ENCODE data around the gene GALNS. TPM values are rescaled to one million over a fixed set of nuclear protein-coding genes. Genes with fewer than 3 reads are reported as not detected.

Gene GALNS
- total and polyA plus RNA-seq, 9 donors, result 9.8 to 28.5 (median 20.6) TPM

DNA sequence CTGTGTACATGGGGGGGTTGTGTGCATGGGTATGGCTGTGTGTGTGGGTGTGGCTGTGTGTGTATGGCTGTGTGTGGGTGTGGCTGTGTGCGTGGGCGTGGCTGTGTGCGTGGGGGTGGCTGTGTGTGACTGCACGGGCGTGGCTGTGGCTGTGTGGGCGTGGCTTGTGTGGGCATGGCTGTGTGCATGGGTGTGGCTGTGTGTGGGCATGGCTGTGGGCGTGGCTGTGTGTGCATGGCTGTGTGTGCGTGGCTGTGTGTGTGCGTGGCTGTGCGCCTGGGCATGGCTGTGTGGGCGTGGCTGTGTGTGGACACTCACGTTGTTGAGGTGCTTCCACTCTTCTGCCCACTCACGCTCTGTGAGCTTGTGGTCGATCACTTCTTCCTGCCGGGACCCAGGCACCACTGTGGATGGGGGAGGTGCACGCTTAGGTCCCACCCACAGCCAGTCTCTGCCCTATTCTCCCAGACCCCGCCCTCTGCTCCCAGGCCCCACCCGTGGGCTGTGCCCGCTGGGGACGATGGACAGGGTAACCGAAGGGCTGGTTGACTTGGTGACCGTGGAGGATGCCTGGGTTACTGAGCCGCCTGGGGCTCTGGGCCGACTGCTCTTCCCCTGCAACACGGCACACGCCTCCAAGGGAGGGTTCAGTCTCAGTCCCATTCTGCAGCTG is 25.7 kb upstream of the GALNS start:
- no peak for DNase-seq
- no peaks in the 10 kb centered on the region for H3K9me3 ChIP-seq (replicated peaks; ENCODE audit: control insufficient read depth, low read depth, low read length)
- H3K4me1 ChIP-seq (ENCODE audit: control insufficient read depth, insufficient read depth, low read length), result peaks cover 77% of the 10 kb centered on the region
- no peaks in the 10 kb centered on the region for H3K27me3 ChIP-seq (ENCODE audit: control insufficient read depth, insufficient read depth, low read length)
- H3K27ac ChIP-seq (ENCODE audit: low read length), result no peak overlapping the region
- 83% methylated on average over 22 of the region's 26 CpGs for WGBS (ENCODE audit: insufficient coverage)
- peaks cover 71% of the 10 kb centered on the region for H3K36me3 ChIP-seq (ENCODE audit: control insufficient read depth, insufficient read depth, low read length)
- no peak overlapping the region for H3K4me3 ChIP-seq (ENCODE audit: low read length)

DNA sequence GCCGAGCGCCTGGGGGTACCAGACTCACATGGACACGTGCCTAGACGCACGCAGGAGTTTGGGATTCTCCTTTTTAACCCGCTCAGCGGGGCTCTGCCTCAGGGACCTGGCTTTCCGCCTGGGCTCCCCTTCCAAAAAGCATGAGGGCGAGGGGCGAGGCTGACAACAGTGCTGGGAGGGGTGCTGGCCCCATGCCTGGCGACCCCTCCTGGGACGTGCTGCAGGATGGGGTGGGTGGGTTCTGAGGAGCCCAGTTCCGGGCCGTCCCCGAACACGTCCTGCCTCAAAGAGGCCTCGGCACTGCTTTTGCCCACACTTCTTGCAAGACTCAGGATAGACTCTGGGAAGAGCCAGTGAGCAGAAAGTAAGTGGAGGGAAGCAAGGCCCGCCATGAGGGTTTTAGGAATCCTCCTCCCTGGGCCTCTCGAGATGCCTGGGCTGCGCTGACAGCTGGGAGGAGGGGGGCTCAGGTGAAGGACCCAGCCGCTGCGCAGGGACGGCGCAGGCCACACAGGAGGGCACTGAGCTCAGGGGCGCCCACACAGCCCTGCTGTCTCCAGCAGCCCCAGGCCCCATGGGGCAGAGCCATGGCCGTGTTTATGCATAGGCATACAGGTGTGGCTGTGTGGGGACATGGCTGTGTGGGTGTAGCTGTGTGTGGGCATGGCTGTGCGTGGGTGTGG is 25.1 kb upstream of the GALNS start:
- H3K4me3 ChIP-seq (ENCODE audit: low read length), result no peak overlapping the region
- no peaks in the 10 kb centered on the region for H3K27me3 ChIP-seq (ENCODE audit: control insufficient read depth, insufficient read depth, low read length)
- 66% methylated on average over 24 of the region's 27 CpGs for WGBS (ENCODE audit: insufficient coverage)
- DNase-seq, result no peak
- no peaks in the 10 kb centered on the region for H3K9me3 ChIP-seq (replicated peaks; ENCODE audit: control insufficient read depth, low read depth, low read length)
- no peak overlapping the region for H3K27ac ChIP-seq (ENCODE audit: low read length)
- peaks cover 75% of the 10 kb centered on the region for H3K36me3 ChIP-seq (ENCODE audit: control insufficient read depth, insufficient read depth, low read length)
- H3K4me1 ChIP-seq (ENCODE audit: control insufficient read depth, insufficient read depth, low read length), result peaks cover 71% of the 10 kb centered on the region

DNA sequence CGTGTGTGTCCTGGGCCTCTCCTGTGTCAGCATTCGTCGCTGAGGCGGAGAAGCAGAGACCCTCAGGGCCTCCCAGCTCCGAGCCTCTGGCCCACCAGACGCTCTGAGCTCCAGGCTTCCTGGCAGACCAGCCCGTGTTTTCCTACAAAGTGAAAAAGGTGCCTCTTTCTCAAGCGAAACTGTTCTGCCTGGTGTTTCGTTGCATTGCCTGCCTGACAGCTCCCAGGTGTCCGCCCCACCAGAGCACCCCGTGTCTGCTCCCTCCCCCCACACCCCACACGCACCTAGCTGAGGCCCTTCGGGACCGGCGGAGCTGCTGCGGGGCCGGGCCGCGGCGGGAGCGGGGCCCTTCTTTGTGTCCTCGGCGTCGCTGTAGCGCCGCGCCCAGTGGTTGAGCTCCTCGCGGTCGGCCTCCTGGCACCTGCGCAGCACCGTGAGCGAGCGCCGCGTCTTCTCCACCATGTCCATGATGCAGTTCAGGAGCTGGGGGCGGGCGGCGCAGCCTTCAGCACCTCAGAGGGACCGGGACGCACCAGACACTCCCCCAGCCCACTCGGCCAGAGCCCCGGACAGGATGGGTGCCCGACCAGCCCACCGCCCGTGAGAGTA is 24.4 kb upstream of the GALNS start:
- DNase-seq, result no peak
- H3K4me3 ChIP-seq (ENCODE audit: low read length), result no peak overlapping the region
- H3K27me3 ChIP-seq (ENCODE audit: control insufficient read depth, insufficient read depth, low read length), result no peaks in the 10 kb centered on the region
- H3K9me3 ChIP-seq (replicated peaks; ENCODE audit: control insufficient read depth, low read depth, low read length), result no peaks in the 10 kb centered on the region
- 36% methylated on average over 32 of the region's 46 CpGs for WGBS (ENCODE audit: insufficient coverage)
- H3K36me3 ChIP-seq (ENCODE audit: control insufficient read depth, insufficient read depth, low read length), result peaks cover 76% of the 10 kb centered on the region
- peaks cover 63% of the 10 kb centered on the region for H3K4me1 ChIP-seq (ENCODE audit: control insufficient read depth, insufficient read depth, low read length)
- H3K27ac ChIP-seq (ENCODE audit: low read length), result no peak overlapping the region

GRCh38 chr16:88880226-88881006 is 23.7 kb upstream of the GALNS start:
- DNase-seq, result no peak
- Histone ChIP-seq H3K4me1 (ENCODE audit: control insufficient read depth, insufficient read depth, low read length) (peaks cover 57% of the 10 kb centered on the region), H3K27me3 (ENCODE audit: control insufficient read depth, insufficient read depth, low read length) (no peaks in the 10 kb centered on the region), H3K27ac (ENCODE audit: low read length) (no peak overlapping the region), H3K9me3 (replicated peaks; ENCODE audit: control insufficient read depth, low read depth, low read length) (no peaks in the 10 kb centered on the region), H3K36me3 (ENCODE audit: control insufficient read depth, insufficient read depth, low read length) (peaks cover 79% of the 10 kb centered on the region), H3K4me3 (ENCODE audit: low read length) (no peak overlapping the region)
- WGBS (ENCODE audit: insufficient coverage), result 65% methylated on average over 36 of the region's 36 CpGs

- Histone ChIP-seq H3K9me3 (replicated peaks; ENCODE audit: control insufficient read depth, low read depth, low read length) (no peaks in the 10 kb centered on the region), H3K36me3 (ENCODE audit: control insufficient read depth, insufficient read depth, low read length) (peaks cover 76% of the 10 kb centered on the region), H3K27ac (ENCODE audit: low read length) (no peak overlapping the region), H3K27me3 (ENCODE audit: control insufficient read depth, insufficient read depth, low read length) (no peaks in the 10 kb centered on the region), H3K4me1 (ENCODE audit: control insufficient read depth, insufficient read depth, low read length) (peaks cover 50% of the 10 kb centered on the region), H3K4me3 (ENCODE audit: low read length) (no peak overlapping the region)
- 86% methylated on average over 11 of the region's 11 CpGs for WGBS (ENCODE audit: insufficient coverage)
- no peak for DNase-seq
Observed at GRCh38 chr16:88879788-88880055, 23.0 kb upstream of the GALNS start.

DNA sequence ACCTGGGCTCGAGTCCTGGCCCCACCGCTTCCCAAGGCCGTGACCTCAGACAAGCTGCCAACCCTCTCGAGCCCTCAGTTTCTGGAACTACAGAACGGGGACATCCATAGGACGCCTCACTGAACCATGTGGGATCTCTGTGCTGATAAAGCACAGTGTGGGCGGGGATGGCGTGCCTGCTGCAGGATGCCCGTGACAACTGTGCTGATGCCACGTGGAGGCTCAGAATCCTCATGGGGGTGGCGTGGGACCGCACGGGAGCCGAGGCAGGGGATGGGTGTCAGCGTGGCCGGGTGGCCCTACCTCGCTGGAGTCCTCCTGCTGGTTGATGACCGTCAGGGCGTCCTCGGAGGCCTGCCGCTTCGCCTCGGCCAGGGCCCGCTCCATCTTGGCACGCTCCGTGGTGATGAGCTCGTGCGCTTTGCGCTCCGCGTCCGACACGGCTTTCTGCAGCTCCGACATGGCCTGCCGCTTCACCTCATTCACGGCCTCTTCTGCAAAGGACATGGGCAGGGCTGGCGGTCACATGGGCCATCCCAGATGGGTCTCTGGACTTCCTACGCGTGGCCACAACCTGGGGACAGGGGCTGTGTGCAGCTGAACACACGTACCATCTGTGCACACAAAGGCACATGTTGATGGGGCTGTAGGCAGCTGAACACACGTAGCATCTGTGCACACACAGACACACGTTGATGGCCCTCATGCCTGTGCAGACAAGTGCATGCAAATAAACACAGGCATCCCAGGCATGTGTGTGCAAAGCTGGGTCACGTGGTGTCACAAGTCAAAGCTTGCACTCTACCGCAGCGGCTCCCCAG is 22.4 kb upstream of the GALNS start:
- WGBS (ENCODE audit: insufficient coverage), result 87% methylated on average over 45 of the region's 45 CpGs
- H3K9me3 ChIP-seq (replicated peaks; ENCODE audit: control insufficient read depth, low read depth, low read length), result no peaks in the 10 kb centered on the region
- H3K4me3 ChIP-seq (ENCODE audit: low read length), result no peak overlapping the region
- H3K36me3 ChIP-seq (ENCODE audit: control insufficient read depth, insufficient read depth, low read length), result peaks cover 79% of the 10 kb centered on the region
- no peak overlapping the region for H3K27ac ChIP-seq (ENCODE audit: low read length)
- H3K4me1 ChIP-seq (ENCODE audit: control insufficient read depth, insufficient read depth, low read length), result peaks cover 44% of the 10 kb centered on the region
- no peak for DNase-seq
- H3K27me3 ChIP-seq (ENCODE audit: control insufficient read depth, insufficient read depth, low read length), result no peaks in the 10 kb centered on the region

- H3K4me3 ChIP-seq (ENCODE audit: low read length), result no peak overlapping the region
- peaks cover 79% of the 10 kb centered on the region for H3K36me3 ChIP-seq (ENCODE audit: control insufficient read depth, insufficient read depth, low read length)
- H3K9me3 ChIP-seq (replicated peaks; ENCODE audit: control insufficient read depth, low read depth, low read length), result no peaks in the 10 kb centered on the region
- no peaks in the 10 kb centered on the region for H3K27me3 ChIP-seq (ENCODE audit: control insufficient read depth, insufficient read depth, low read length)
- DNase-seq, result no peak
- no peak overlapping the region for H3K27ac ChIP-seq (ENCODE audit: low read length)
- H3K4me1 ChIP-seq (ENCODE audit: control insufficient read depth, insufficient read depth, low read length), result peaks cover 38% of the 10 kb centered on the region
- WGBS (ENCODE audit: insufficient coverage), result 89% methylated on average over 15 of the region's 20 CpGs
Observed at GRCh38 chr16:88878356-88878755, 21.6 kb upstream of the GALNS start.

DNA sequence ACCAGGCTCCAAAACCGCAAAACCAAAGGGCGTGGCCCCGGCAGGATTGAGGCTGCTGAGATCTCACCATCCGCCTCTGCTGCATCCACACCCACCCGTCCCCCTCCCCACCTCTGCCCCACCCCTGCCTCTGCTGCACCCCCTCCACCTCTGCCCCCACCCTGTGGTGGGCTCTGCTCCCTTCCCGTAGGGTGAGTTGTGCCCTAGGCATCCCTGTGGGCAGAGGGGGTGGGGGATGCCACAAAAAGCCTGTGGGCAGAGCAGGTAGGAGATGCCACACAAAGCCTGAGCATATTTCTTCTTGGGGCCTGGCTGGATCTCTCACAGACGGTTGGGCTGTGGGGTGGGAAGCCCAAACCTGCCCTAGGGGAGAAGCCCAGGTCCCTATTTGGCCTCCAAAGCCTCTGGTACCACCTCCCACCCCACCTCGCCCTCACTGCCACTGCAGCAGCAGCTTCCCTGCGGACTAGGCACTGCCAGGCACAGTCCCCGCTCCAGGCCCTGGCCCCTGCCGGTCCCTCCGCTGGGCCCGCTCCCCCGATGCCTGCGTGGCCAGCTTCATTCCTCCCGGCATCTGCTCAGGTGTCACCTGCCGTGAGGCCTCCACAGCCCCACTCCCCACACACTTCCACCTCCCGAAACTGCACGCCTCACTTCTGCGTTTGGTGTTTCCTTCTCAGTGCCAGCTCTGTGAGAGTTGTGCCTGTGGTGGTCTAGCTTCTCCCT is 21.0 kb upstream of the GALNS start:
- Histone ChIP-seq H3K36me3 (ENCODE audit: control insufficient read depth, insufficient read depth, low read length) (peaks cover 73% of the 10 kb centered on the region), H3K4me3 (ENCODE audit: low read length) (no peak overlapping the region), H3K27ac (ENCODE audit: low read length) (no peak overlapping the region), H3K4me1 (ENCODE audit: control insufficient read depth, insufficient read depth, low read length) (peaks cover 32% of the 10 kb centered on the region), H3K9me3 (replicated peaks; ENCODE audit: control insufficient read depth, low read depth, low read length) (no peaks in the 10 kb centered on the region), H3K27me3 (ENCODE audit: control insufficient read depth, insufficient read depth, low read length) (no peaks in the 10 kb centered on the region)
- 95% methylated on average over 11 of the region's 20 CpGs for WGBS (ENCODE audit: insufficient coverage)
- no peak for DNase-seq

DNA sequence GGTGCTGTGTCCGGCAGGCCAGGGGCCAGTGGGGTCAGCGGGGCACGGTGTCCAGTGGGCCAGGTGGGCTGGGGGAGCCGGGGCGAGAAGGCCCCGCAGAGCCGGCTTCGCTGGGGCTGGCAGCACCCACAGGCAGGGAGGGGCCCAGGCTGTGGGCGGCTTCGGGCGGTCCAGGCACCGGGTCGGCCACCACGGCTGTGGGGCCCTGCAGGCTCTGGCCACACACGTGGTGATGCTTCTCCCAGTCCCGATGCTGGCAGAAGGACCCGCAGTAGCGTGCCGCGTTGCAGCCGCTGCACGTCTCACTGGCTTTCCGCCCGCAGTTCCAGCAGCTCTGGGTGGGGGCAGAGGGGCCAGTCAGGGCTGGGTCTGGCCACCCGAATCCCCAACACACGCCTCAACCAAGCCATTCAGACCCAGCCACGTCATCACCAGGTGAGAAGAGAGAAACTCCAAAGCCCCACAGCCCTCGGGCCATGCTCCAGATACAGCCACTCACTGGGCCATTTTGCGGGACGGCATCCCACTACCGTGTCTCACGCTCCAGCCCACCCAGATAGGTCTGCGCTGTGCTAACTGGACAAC is 20.3 kb upstream of the GALNS start:
- H3K27me3 ChIP-seq (ENCODE audit: control insufficient read depth, insufficient read depth, low read length), result no peaks in the 10 kb centered on the region
- no peak overlapping the region for H3K27ac ChIP-seq (ENCODE audit: low read length)
- H3K9me3 ChIP-seq (replicated peaks; ENCODE audit: control insufficient read depth, low read depth, low read length), result no peaks in the 10 kb centered on the region
- DNase-seq, result no peak
- H3K36me3 ChIP-seq (ENCODE audit: control insufficient read depth, insufficient read depth, low read length), result peaks cover 66% of the 10 kb centered on the region
- 81% methylated on average over 32 of the region's 33 CpGs for WGBS (ENCODE audit: insufficient coverage)
- peaks cover 28% of the 10 kb centered on the region for H3K4me1 ChIP-seq (ENCODE audit: control insufficient read depth, insufficient read depth, low read length)
- no peak overlapping the region for H3K4me3 ChIP-seq (ENCODE audit: low read length)
